HepG2 (cell line): ENCODE data around the gene CHST3. TPM values are rescaled to one million over a fixed set of nuclear protein-coding genes. Genes with fewer than 3 reads are reported as not detected.

ENCODE experiments used
- ATAC-seq: fragments of 200-7000 bp; cut with Tn5 transposase; 3 replicates; pipeline ENCODE4 v1.9.1; 2020; ENCODE audit warnings: mild to moderate bottlenecking, moderate library complexity
- BruUV-seq: library from RNA; stranded (reverse); fragments of 400-500 nt; replicated peaks from 2 replicates; lab custom pipeline; 2021; lab: Mats Ljungman, UMichigan
- CTCF ChIA-PET: fragments of 300-600 bp; formaldehyde crosslinking; extraction: SDS; loops from one replicate; lab custom pipeline; 2021; ENCODE audit warnings: low total read pairs, inconsistent platforms, low intra/inter-chr PET ratio; lab: Yijun Ruan, JAX
- POLR2A ChIA-PET: fragments of 350-600 bp; sonication (Branson Sonifier 250); formaldehyde crosslinking; loops from one replicate; lab custom pipeline; 2020; ENCODE audit warnings: antibody characterized with exemption, inconsistent platforms; lab: Yijun Ruan, JAX
- DNase-seq: peaks from one replicate; pipeline ENCODE4 v3.0.0-alpha.2; 2015; ENCODE audit warnings: low spot score
- FAIRE-seq: peaks from 3 replicates; lab custom pipeline; 2011; peaks lifted over from hg19 to GRCh38; lab: Jason Lieb, UNC
- H2AFZ ChIP-seq: one replicate; pipeline ENCODE4 v1.6.1; 2011; ENCODE audit warnings: low read length, inconsistent platforms
- H3K27ac ChIP-seq: fragments of 300-600 bp; 3 replicates; pipeline ENCODE4 v1.8.0; 2011; ENCODE audit warnings: mixed run types, mild to moderate bottlenecking, mixed read lengths, low read length, inconsistent platforms; ENCODE audit not compliant: insufficient read depth; ENCODE audit errors: extremely low read length
- H3K27me3 ChIP-seq, 2 experiments: fragments of 200-600 bp in 1 of 2; 2 replicates in 1 of 2; 3 replicates in 1 of 2; pipeline versions ENCODE4 v1.6.0 to v1.8.0; 2011; ENCODE audit warnings: low read length in 2 of 2, mild to moderate bottlenecking in 2 of 2, moderate library complexity in 2 of 2, inconsistent platforms in 1 of 2; ENCODE audit not compliant: insufficient read depth in 2 of 2, control insufficient read depth in 1 of 2
- H3K36me3 ChIP-seq, 2 experiments: fragments of 200-600 bp in 1 of 2; replicated peaks in 1 of 2; 2 replicates in 1 of 2; 3 replicates in 1 of 2; pipeline versions ENCODE4 v1.5.1 to v1.8.0; 2011; ENCODE audit warnings: low read length in 2 of 2, inconsistent platforms in 1 of 2; ENCODE audit not compliant: insufficient read depth in 2 of 2, control insufficient read depth in 1 of 2
- H3K4me1 ChIP-seq: 2 replicates; pipeline ENCODE4 v1.5.1; 2012; ENCODE audit warnings: low read length, inconsistent platforms; ENCODE audit not compliant: insufficient read depth
- H3K4me2 ChIP-seq: 2 replicates; pipeline ENCODE4 v1.6.0; 2011; ENCODE audit warnings: low read depth, low read length, inconsistent platforms
- H3K4me3 ChIP-seq, 3 experiments: fragments of 200-600 bp in 1 of 3; sonication (generic), shearing (Covaris generic) in 1 of 3; replicated peaks in 1 of 3; 2 replicates each; pipeline ENCODE4 v1.5.1; 2011 to 2016; ENCODE audit warnings: low read length in 3 of 3, inconsistent platforms in 2 of 3, low read depth in 2 of 3, mild to moderate bottlenecking in 2 of 3, control low read depth in 1 of 3, mixed read lengths in 1 of 3; ENCODE audit not compliant: insufficient read depth in 1 of 3
- H3K79me2 ChIP-seq: one replicate; pipeline ENCODE4 v1.6.1; 2011; ENCODE audit warnings: low read length, inconsistent platforms; ENCODE audit not compliant: insufficient read depth
- H3K9ac ChIP-seq: 2 replicates; pipeline ENCODE4 v1.6.0; 2011; ENCODE audit warnings: mild to moderate bottlenecking, low read depth, low read length, inconsistent platforms; ENCODE audit not compliant: insufficient read depth
- H3K9me3 ChIP-seq: 2 replicates; pipeline ENCODE4 v1.5.1; 2012; ENCODE audit warnings: mild to moderate bottlenecking, low read length
- H4K20me1 ChIP-seq: 2 replicates; pipeline ENCODE4 v1.6.0; 2011; ENCODE audit warnings: inconsistent platforms, mild to moderate bottlenecking, low read length, moderate library complexity; ENCODE audit not compliant: insufficient read depth
- CREBL2 ChIP-seq: sonication (generic); formaldehyde crosslinking; IDR thresholded peaks from 2 replicates; pipeline ENCODE4 v1.8.1; 2023; ENCODE audit warnings: missing genetic modification reagents, mild to moderate bottlenecking, borderline replicate concordance
- CSRNP1 ChIP-seq: sonication (generic); formaldehyde crosslinking; IDR thresholded peaks from 2 replicates; pipeline ENCODE4 v1.8.1; 2023; ENCODE audit warnings: mild to moderate bottlenecking, missing genetic modification reagents
- GZF1 ChIP-seq: sonication (generic); formaldehyde crosslinking; IDR thresholded peaks from 2 replicates; pipeline ENCODE4 v1.5.1; 2020; ENCODE audit warnings: mild to moderate bottlenecking, missing genetic modification reagents
- KLF16 ChIP-seq, 2 experiments: sonication (generic) in 1 of 2; formaldehyde crosslinking in 1 of 2; IDR thresholded peaks; 2 replicates each; pipeline versions ENCODE4 v1.6.1 to v1.8.0; 2016 to 2023; ENCODE audit warnings: missing genetic modification reagents in 2 of 2, missing compliant biosample characterization in 1 of 2
- NFIC ChIP-seq: IDR thresholded peaks from 2 replicates; pipeline ENCODE4 v1.6.1; 2012; ENCODE audit warnings: mild to moderate bottlenecking, low read length, inconsistent platforms
- RAD21 ChIP-seq: fragments of 450-650 bp; formaldehyde crosslinking; IDR thresholded peaks from 2 replicates; pipeline ENCODE4 v1.5.0; 2020; ENCODE audit warnings: mild to moderate bottlenecking
- RARA ChIP-seq: IDR thresholded peaks from 2 replicates; pipeline ENCODE4 v1.6.1; 2016; ENCODE audit warnings: missing genetic modification reagents, missing compliant biosample characterization
- SOX6 ChIP-seq, 2 experiments: fragments of 450-650 bp in 1 of 2; sonication (generic) in 1 of 2; formaldehyde crosslinking in 1 of 2; IDR thresholded peaks; 2 replicates each; pipeline versions ENCODE4 v1.4.0 to v1.6.1; 2017 to 2020; ENCODE audit warnings: antibody characterized with exemption in 1 of 2, mild to moderate bottlenecking in 1 of 2, missing genetic modification reagents in 1 of 2
- SP1 ChIP-seq, 2 experiments: fragments of 450-650 bp in 1 of 2; sonication (generic) in 1 of 2; formaldehyde crosslinking in 1 of 2; IDR thresholded peaks; 2 replicates each; pipeline versions ENCODE4 v1.4.0 to v1.6.1; 2016 to 2020; ENCODE audit warnings: missing genetic modification reagents in 1 of 2
- SRSF4 ChIP-seq: fragments of 200-400 bp; formaldehyde crosslinking; IDR thresholded peaks from one replicate; pipeline ENCODE4 v1.6.1; 2018; ENCODE audit warnings: mild to moderate bottlenecking, low read depth, low read length, moderate library complexity; ENCODE audit not compliant: poor library complexity, severe bottlenecking
- TBP ChIP-seq: sonication (generic); formaldehyde crosslinking; IDR thresholded peaks from 2 replicates; pipeline ENCODE4 v1.5.0; 2020; ENCODE audit warnings: missing genetic modification reagents
- TFAP4 ChIP-seq: sonication (generic); IDR thresholded peaks from 2 replicates; pipeline ENCODE4 v1.6.1; 2016; ENCODE audit warnings: low read depth, borderline replicate concordance
- ZBTB38 ChIP-seq: sonication (generic); formaldehyde crosslinking; IDR thresholded peaks from 2 replicates; pipeline ENCODE4 v1.5.1; 2020; ENCODE audit warnings: mild to moderate bottlenecking, missing genetic modification reagents
- ZBTB7A ChIP-seq: sonication (generic); formaldehyde crosslinking; IDR thresholded peaks from 2 replicates; pipeline ENCODE4 v1.8.0; 2022; ENCODE audit warnings: mild to moderate bottlenecking, missing genetic modification reagents
- ZNF225 ChIP-seq: sonication (generic); formaldehyde crosslinking; IDR thresholded peaks from 2 replicates; pipeline ENCODE4 v1.4.0; 2020; ENCODE audit warnings: mild to moderate bottlenecking, missing genetic modification reagents
- ZNF788 ChIP-seq: sonication (generic); formaldehyde crosslinking; IDR thresholded peaks from 2 replicates; pipeline ENCODE4 v1.5.0; 2020; ENCODE audit warnings: mild to moderate bottlenecking, missing genetic modification reagents, borderline replicate concordance
- ZSCAN31 ChIP-seq: sonication (generic); formaldehyde crosslinking; IDR thresholded peaks from 2 replicates; pipeline ENCODE4 v1.5.0; 2020; ENCODE audit warnings: low read depth, mild to moderate bottlenecking, missing genetic modification reagents
- WGBS: methylation state at CpG from one replicate; pipeline ENCODE4 v1.1.6; 2017; ENCODE audit warnings: low lambda C conversion rate; 5-methylcytosine and 5-hydroxymethylcytosine counted together
- in situ Hi-C: cut with HindIII; loops from 2 replicates; pipeline ENCODE4 v1.10.0; 2017; ENCODE audit warnings: low pct_unique_long_range_greater_than_20kb; ENCODE audit not compliant: extremely low pct_ligation_motif_present
- intact Hi-C: fragments of 100-400 bp; cut with micrococcal nuclease; formaldehyde crosslinking; loops from one replicate; pipeline ENCODE4 v1.10.0; 2022; ENCODE audit not compliant: unreplicated experiment
- polyA plus RNA-seq, 8 experiments: library from polyadenylated mRNA; depleted of rRNA in 3 of 8; stranded (reverse) in 7 of 8; unstranded in 1 of 8; fragments of >200 nt; fragmentation: Illumina TruSeq in 4 of 8; extraction: Trizol in 4 of 8; gene quantifications; 2 replicates each; pipeline versions ENCODE4 v1.2.1 to v1.2.3, GENCODE V29; 2011 to 2016; ENCODE audit warnings: low read depth in 4 of 8, missing spikeins in 1 of 8, mixed read lengths in 1 of 8; ENCODE audit not compliant: insufficient read depth in 1 of 8
- total RNA-seq, 5 experiments: library from RNA; depleted of rRNA; stranded (reverse); fragments of >200 nt; fragmentation: Illumina TruSeq; extraction: Trizol; gene quantifications; 2 replicates each; pipeline ENCODE4 v1.2.3, GENCODE V29; 2016; ENCODE audit warnings: low read depth in 1 of 5

CHST3 gene
- total and polyA plus RNA-seq, 2 of the 13 experiments (the other 11 are each of a cell fraction or from before 2014, with no cell fraction given) = 7.2 to 18.7 TPM

DNA sequence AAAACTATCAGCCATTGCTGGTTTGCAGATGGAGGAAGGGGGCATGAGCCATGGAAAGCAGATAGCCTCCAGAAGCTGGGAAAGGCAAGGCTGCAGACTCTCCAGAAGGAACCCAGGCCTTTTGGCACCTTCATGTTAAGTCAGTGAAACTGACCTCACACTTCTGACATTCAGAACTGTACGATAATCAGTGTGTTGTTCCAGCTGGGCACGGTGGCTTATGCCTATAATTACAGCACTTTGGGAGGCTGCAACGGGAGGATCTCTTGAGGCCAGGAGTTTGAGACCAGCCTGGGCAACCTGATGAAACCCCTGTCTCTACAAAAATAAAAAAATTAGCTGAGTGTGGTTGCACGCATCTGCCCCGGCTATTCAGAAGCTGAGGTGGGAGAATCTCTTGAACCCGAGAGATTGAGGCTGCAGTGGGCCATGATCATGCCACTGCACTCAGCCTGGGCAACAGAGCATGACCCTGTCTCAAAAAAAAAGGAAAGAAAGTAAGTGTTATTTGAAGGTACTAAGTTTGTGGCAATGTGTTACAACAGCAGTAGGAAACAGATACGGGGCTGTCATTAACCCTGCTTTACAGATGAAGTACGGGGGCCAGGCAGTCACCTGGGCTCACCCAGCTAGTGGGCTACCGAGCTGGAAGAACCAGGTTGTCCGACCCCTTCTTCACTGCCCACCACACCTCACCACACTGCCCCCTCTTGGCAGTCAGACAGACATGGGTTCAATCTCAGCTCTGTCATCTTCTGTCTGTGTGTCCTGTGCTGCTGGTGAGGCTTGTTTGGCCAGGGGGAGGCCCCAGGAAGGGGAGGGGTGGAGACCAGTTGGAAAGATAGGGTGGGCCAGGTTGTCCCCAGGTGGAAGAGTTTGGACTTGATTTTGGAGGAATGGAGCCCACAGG is 18.3 kb downstream of the CHST3 start (continued):
- TF ChIP-seq CREBL2 = no peak
- TF ChIP-seq RAD21 = 0 out of 2 replicates have a peak, but pooled peaks have one; percentile 12

DNA sequence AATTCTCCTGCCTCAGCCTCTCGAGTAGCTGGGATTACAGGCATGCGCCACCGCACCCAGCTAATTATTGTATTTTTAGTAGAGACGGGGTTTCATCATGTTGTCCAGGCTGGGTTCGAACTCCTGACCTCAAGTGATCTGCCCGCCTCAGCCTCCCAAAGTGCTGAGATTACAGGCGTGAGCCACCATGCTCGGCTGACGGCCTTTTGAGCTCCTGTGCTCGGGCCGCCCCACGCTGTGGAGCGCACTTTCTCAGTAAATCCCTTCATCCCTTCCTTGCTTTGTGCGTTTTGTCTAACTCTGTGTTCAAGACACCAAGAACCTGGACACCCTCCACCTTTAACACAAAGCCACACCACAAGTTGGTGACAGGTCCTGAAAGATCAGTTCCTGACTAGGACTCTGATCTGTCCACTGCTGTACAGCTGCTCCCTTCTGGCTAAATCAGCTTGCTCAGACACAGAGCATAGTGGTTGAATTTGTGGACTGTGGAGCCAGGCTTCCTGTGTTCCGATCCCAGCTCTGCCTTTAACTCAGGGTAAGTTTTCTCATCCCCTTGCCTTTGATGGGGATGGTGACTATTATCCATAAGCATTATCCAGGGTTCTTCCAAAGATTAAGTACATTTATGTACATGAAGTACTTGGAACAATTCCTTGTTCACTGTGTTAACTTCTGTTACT is 20.1 kb downstream of the CHST3 start:
- Histone ChIP-seq H3K4me2 (0 out of 2 replicates have a peak overlapping the region, but pooled peaks have one; percentile 13), H3K4me1 (peaks cover 100% of the 10 kb centered on the region), H3K9me3 (no peaks in the 10 kb centered on the region), H3K9ac (peak overlapping the region; percentile 41), H3K27me3 (no peaks in the 10 kb centered on the region), H3K36me3 (peaks cover 1 to 7% of the 10 kb centered on the region in 2 experiments; a peak in 2 of 5 replicates), H3K79me2 (peaks cover 76% of the 10 kb centered on the region), H4K20me1 (no peaks in the 10 kb centered on the region), H3K27ac (peak overlapping the region; percentile 88), H2AFZ (no peak overlapping the region), H3K4me3 (no peak overlapping the region)
- intact Hi-C loops (no loop called here), in situ Hi-C loops (loop anchor here (5.0 kb wide), 1 partner anchor 48 kb away; no protein-coding TSS in a partner anchor)
- POLR2A ChIA-PET = interaction anchor here (1.0 to 3.8 kb wide), 4 partner anchors 8 to 47 kb away, joined by 3 to 39 read pairs (median 4); partner anchors contain the start of gene CHST3
- CTCF ChIA-PET = no interaction called here
- 85% methylated on average over 15 of the region's 15 CpGs for WGBS
- peak; percentile 22; the same call in 1 of the 3 replicates for ATAC-seq
- FAIRE-seq = peak; percentile 37
- no TSS peak for BruUV-seq
- DNase-seq = no peak
- TF ChIP-seq ZNF225 (CRISPR knock-in tag) = no peak
- TF ChIP-seq TFAP4 = 0 out of 2 replicates have a peak, but pooled peaks have one; percentile 22
- TF ChIP-seq ZSCAN31 (CRISPR knock-in tag) = no peak
- no peak for TF ChIP-seq KLF16 (CRISPR knock-in tag; IDR thresholded peaks at IDR 0.05)
- TF ChIP-seq ZNF788 (CRISPR knock-in tag) = no peak
- TF ChIP-seq RARA (CRISPR knock-in tag) = no peak
- no peak for TF ChIP-seq NFIC
- peak; percentile 52; the same call in 1 of the 2 replicates for TF ChIP-seq ZBTB38
- TF ChIP-seq ZBTB7A (CRISPR knock-in tag) = no peak
- no peak for TF ChIP-seq SP1 (IDR thresholded peaks at IDR 0.05)
- no peak for TF ChIP-seq SP1 (CRISPR knock-in tag; IDR thresholded peaks at IDR 0.05)
- no peak for TF ChIP-seq SOX6 (IDR thresholded peaks at IDR 0.05)
- 0 out of 2 replicates have a peak, but pooled peaks have one; percentile 22 for TF ChIP-seq SOX6 (CRISPR knock-in tag; IDR thresholded peaks at IDR 0.05)
- TF ChIP-seq TBP (CRISPR knock-in tag) = no peak
- no peak for TF ChIP-seq SRSF4
- TF ChIP-seq CSRNP1 (CRISPR knock-in tag) = no peak
- TF ChIP-seq GZF1 (CRISPR knock-in tag) = no peak
